Activated CD4-positive, alpha-beta memory T cell treated with anti-CD3 and anti-CD28 coated beads, Interleukin-2, amount 10 ng/mL, durations not matched to agents 7 days and 5 days (primary cell): ENCODE data around the gene CENPP. TPM values are rescaled to one million over a fixed set of nuclear protein-coding genes. Genes with fewer than 3 reads are reported as not detected.

Source experiments
- CTCF ChIA-PET: fragments of 350-600 bp; sonication (Branson Sonifier 250); formaldehyde crosslinking; loops from one replicate; lab custom pipeline; 2021; ENCODE audit warnings: antibody characterized with exemption, inconsistent platforms; lab: Charles Lee
- POLR2A ChIA-PET: fragments of 350-600 bp; sonication (Branson Sonifier 250); formaldehyde crosslinking; loops from one replicate; lab custom pipeline; 2021; ENCODE audit warnings: antibody characterized with exemption; lab: Charles Lee
- DNase-seq: peaks from one replicate; pipeline ENCODE4 v3.0.0-alpha.2; 2020
- H3K27ac Mint-ChIP-seq: one replicate; pipeline ENCODE4 v1.8.0; 2021; ENCODE audit warnings: mild to moderate bottlenecking, mixed read lengths
- H3K27me3 Mint-ChIP-seq: one replicate; pipeline ENCODE4 v1.8.0; 2021; ENCODE audit warnings: mixed read lengths
- H3K36me3 Mint-ChIP-seq: one replicate; pipeline ENCODE4 v1.8.0; 2021; ENCODE audit warnings: low read depth, mixed read lengths
- H3K4me1 Mint-ChIP-seq: one replicate; pipeline ENCODE4 v1.8.0; 2021; ENCODE audit warnings: mixed read lengths
- H3K4me3 Mint-ChIP-seq: one replicate; pipeline ENCODE4 v1.8.0; 2021; ENCODE audit warnings: mild to moderate bottlenecking, mixed read lengths
- H3K9me3 Mint-ChIP-seq: one replicate; pipeline ENCODE4 v1.8.0; 2021; ENCODE audit warnings: mixed read lengths
- total RNA-seq, 2 experiments: library from RNA; stranded (reverse); gene quantifications; one replicate each; pipeline ENCODE4 v1.2.3, GENCODE V29; 2021

Gene CENPP
- total RNA-seq, 2 experiments from 2014 or later = 18.8 to 22.0 TPM

- Mint-ChIP-seq H3K36me3 (peaks cover 46% of the 10 kb centered on the region), H3K9me3 (peaks cover 6% of the 10 kb centered on the region), H3K27ac (peak overlapping the region; percentile 13), H3K4me1 (peaks cover 7% of the 10 kb centered on the region), H3K27me3 (no peaks in the 10 kb centered on the region), H3K4me3 (no peak overlapping the region)
- DNase-seq = no peak
- CTCF ChIA-PET = no interaction called here
- POLR2A ChIA-PET = interaction anchor here (1.1 kb wide), 1 partner anchor 25 kb away, joined by 3 read pairs; the partner anchor contains the start of gene CENPP
Observed at GRCh38 chr9:92350740-92351133, 25.0 kb downstream of the CENPP start.

GRCh38 chr9:92353051-92353450 lies 27.3 kb downstream of the CENPP start:
- peaks cover 47% of the 10 kb centered on the region for H3K36me3 Mint-ChIP-seq
- no peaks in the 10 kb centered on the region for H3K27me3 Mint-ChIP-seq
- peaks cover 7% of the 10 kb centered on the region for H3K4me1 Mint-ChIP-seq
- DNase-seq = no peak
- peaks cover 13% of the 10 kb centered on the region for H3K9me3 Mint-ChIP-seq
- POLR2A ChIA-PET = no interaction called here
- CTCF ChIA-PET = no interaction called here
- H3K27ac Mint-ChIP-seq = no peak overlapping the region
- H3K4me3 Mint-ChIP-seq = no peak overlapping the region

GRCh38 chr9:92359394-92359995 lies 33.7 kb downstream of the CENPP start:
- Mint-ChIP-seq H3K4me1 (no peaks in the 10 kb centered on the region), H3K27me3 (no peaks in the 10 kb centered on the region), H3K4me3 (no peak overlapping the region), H3K9me3 (peaks cover 11% of the 10 kb centered on the region), H3K27ac (no peak overlapping the region), H3K36me3 (peaks cover 32% of the 10 kb centered on the region)
- POLR2A ChIA-PET = interaction anchor here (1.5 kb wide), 1 partner anchor 34 kb away, joined by 4 read pairs; the partner anchor contains the start of genes CENPP and NOL8
- no peak for DNase-seq
- CTCF ChIA-PET = no interaction called here

GRCh38 chr9:92360083-92360482 lies 34.3 kb downstream of the CENPP start:
- no peak overlapping the region for H3K4me3 Mint-ChIP-seq
- H3K36me3 Mint-ChIP-seq = peaks cover 28% of the 10 kb centered on the region
- no peaks in the 10 kb centered on the region for H3K27me3 Mint-ChIP-seq
- CTCF ChIA-PET = no interaction called here
- no peaks in the 10 kb centered on the region for H3K4me1 Mint-ChIP-seq
- no peak for DNase-seq
- no peak overlapping the region for H3K27ac Mint-ChIP-seq
- peaks cover 7% of the 10 kb centered on the region for H3K9me3 Mint-ChIP-seq
- POLR2A ChIA-PET = interaction anchor here (1.5 kb wide), 1 partner anchor 35 kb away, joined by 4 read pairs; the partner anchor contains the start of genes CENPP and NOL8

GRCh38 chr9:92369075-92369474 lies 43.3 kb downstream of the CENPP start:
- DNase-seq = no peak
- Mint-ChIP-seq H3K9me3 (peaks cover 4% of the 10 kb centered on the region), H3K4me1 (no peaks in the 10 kb centered on the region), H3K27me3 (no peaks in the 10 kb centered on the region), H3K27ac (no peak overlapping the region), H3K36me3 (peaks cover 24% of the 10 kb centered on the region), H3K4me3 (no peak overlapping the region)
- POLR2A ChIA-PET = no interaction called here
- CTCF ChIA-PET = no interaction called here

- Mint-ChIP-seq H3K4me1 (peaks cover 4% of the 10 kb centered on the region), H3K36me3 (peaks cover 38% of the 10 kb centered on the region), H3K27ac (no peak overlapping the region), H3K4me3 (no peak overlapping the region), H3K27me3 (no peaks in the 10 kb centered on the region), H3K9me3 (peaks cover 6% of the 10 kb centered on the region)
- POLR2A ChIA-PET = no interaction called here
- CTCF ChIA-PET = no interaction called here
- DNase-seq = no peak
Observed at GRCh38 chr9:92373167-92373566, 47.4 kb downstream of the CENPP start.

- H3K27ac Mint-ChIP-seq = no peak overlapping the region
- ChIA-PET POLR2A (no interaction called here), CTCF (no interaction called here)
- no peaks in the 10 kb centered on the region for H3K27me3 Mint-ChIP-seq
- H3K4me3 Mint-ChIP-seq = no peak overlapping the region
- H3K9me3 Mint-ChIP-seq = peaks cover 3% of the 10 kb centered on the region
- peaks cover 11% of the 10 kb centered on the region for H3K4me1 Mint-ChIP-seq
- peaks cover 31% of the 10 kb centered on the region for H3K36me3 Mint-ChIP-seq
- no peak for DNase-seq
Observed at GRCh38 chr9:92377876-92378275, 52.1 kb downstream of the CENPP start.

- no peak overlapping the region for H3K27ac Mint-ChIP-seq
- no peak for DNase-seq
Observed at GRCh38 chr9:92378865-92379560, 53.3 kb downstream of the CENPP start.

GRCh38 chr9:92380603-92381002 lies 54.9 kb downstream of the CENPP start:
- no peaks in the 10 kb centered on the region for H3K27me3 Mint-ChIP-seq
- ChIA-PET CTCF (no interaction called here), POLR2A (no interaction called here)
- peaks cover 11% of the 10 kb centered on the region for H3K4me1 Mint-ChIP-seq
- peaks cover 16% of the 10 kb centered on the region for H3K36me3 Mint-ChIP-seq
- no peak overlapping the region for H3K27ac Mint-ChIP-seq
- no peak for DNase-seq
- H3K9me3 Mint-ChIP-seq = no peaks in the 10 kb centered on the region
- no peak overlapping the region for H3K4me3 Mint-ChIP-seq

More at GRCh38 chr9:92378865-92379560, 53.3 kb downstream of the CENPP start:
- Mint-ChIP-seq H3K27me3 (no peaks in the 10 kb centered on the region), H3K4me1 (peaks cover 11% of the 10 kb centered on the region), H3K36me3 (peaks cover 27% of the 10 kb centered on the region), H3K4me3 (no peak overlapping the region), H3K9me3 (peaks cover 2% of the 10 kb centered on the region)
- ChIA-PET CTCF (no interaction called here), POLR2A (no interaction called here)

GRCh38 chr9:92381775-92382174 lies 56.0 kb downstream of the CENPP start:
- DNase-seq = no peak
- no peak overlapping the region for H3K4me3 Mint-ChIP-seq
- H3K4me1 Mint-ChIP-seq = peaks cover 11% of the 10 kb centered on the region
- no peaks in the 10 kb centered on the region for H3K9me3 Mint-ChIP-seq
- POLR2A ChIA-PET = no interaction called here
- CTCF ChIA-PET = no interaction called here
- H3K27ac Mint-ChIP-seq = no peak overlapping the region
- peaks cover 9% of the 10 kb centered on the region for H3K36me3 Mint-ChIP-seq
- no peaks in the 10 kb centered on the region for H3K27me3 Mint-ChIP-seq

GRCh38 chr9:92384375-92384774 lies 58.6 kb downstream of the CENPP start:
- CTCF ChIA-PET = no interaction called here

GRCh38 chr9:92385001-92385400 lies 59.2 kb downstream of the CENPP start:
- Mint-ChIP-seq H3K4me1 (no peaks in the 10 kb centered on the region), H3K4me3 (no peak overlapping the region), H3K27me3 (no peaks in the 10 kb centered on the region), H3K9me3 (no peaks in the 10 kb centered on the region), H3K36me3 (peaks cover 11% of the 10 kb centered on the region), H3K27ac (no peak overlapping the region)
- DNase-seq = no peak
- CTCF ChIA-PET = no interaction called here
- POLR2A ChIA-PET = no interaction called here

More at GRCh38 chr9:92384375-92384774, 58.6 kb downstream of the CENPP start:
- Mint-ChIP-seq H3K36me3 (peaks cover 11% of the 10 kb centered on the region), H3K4me3 (no peak overlapping the region), H3K27ac (no peak overlapping the region), H3K9me3 (no peaks in the 10 kb centered on the region), H3K4me1 (peaks cover 1% of the 10 kb centered on the region), H3K27me3 (no peaks in the 10 kb centered on the region)
- no peak for DNase-seq
- POLR2A ChIA-PET = no interaction called here

GRCh38 chr9:92385477-92385876 lies 59.7 kb downstream of the CENPP start:
- Mint-ChIP-seq H3K27ac (no peak overlapping the region), H3K27me3 (no peaks in the 10 kb centered on the region), H3K36me3 (peaks cover 11% of the 10 kb centered on the region), H3K9me3 (no peaks in the 10 kb centered on the region), H3K4me1 (no peaks in the 10 kb centered on the region), H3K4me3 (no peak overlapping the region)
- CTCF ChIA-PET = no interaction called here
- POLR2A ChIA-PET = no interaction called here
- DNase-seq = no peak
